GM10266 (cell line): ENCODE measurements around the gene WBP1.

Experiments
- DNase-seq: peaks from one replicate; pipeline ENCODE4 v3.0.0; 2012; ENCODE audit errors: extremely low spot score
- TF ChIP-seq, protein P1 (sequence below): IDR thresholded peaks from 2 replicates; pipeline ENCODE4 v1.5.1; 2012; ENCODE audit warnings: mild to moderate bottlenecking, low read depth; ENCODE audit not compliant: control insufficient read depth, insufficient read depth; ENCODE audit errors: missing control alignments

The WBP1 gene

DNA sequence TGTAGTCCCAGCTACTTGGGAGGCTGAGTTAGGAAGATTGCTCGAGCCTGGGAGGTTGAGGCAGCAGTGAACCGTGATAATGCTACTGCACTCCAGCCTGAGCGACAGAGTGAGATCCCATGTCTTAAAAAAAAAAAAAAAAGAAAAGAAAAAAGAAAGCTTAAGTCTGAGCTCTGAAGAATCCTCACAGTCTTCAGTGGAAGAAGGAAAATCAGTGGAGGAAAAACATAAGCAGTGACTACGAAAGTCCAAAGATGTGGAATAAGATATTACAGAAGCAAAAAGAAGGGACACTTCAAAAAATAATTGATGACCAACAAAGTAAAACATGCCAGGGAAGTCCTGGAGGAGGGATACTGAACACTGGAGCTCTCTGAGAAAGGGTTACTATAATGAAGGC lies 52.0 kb downstream of the WBP1 start:
- TF ChIP-seq, protein P1, sequence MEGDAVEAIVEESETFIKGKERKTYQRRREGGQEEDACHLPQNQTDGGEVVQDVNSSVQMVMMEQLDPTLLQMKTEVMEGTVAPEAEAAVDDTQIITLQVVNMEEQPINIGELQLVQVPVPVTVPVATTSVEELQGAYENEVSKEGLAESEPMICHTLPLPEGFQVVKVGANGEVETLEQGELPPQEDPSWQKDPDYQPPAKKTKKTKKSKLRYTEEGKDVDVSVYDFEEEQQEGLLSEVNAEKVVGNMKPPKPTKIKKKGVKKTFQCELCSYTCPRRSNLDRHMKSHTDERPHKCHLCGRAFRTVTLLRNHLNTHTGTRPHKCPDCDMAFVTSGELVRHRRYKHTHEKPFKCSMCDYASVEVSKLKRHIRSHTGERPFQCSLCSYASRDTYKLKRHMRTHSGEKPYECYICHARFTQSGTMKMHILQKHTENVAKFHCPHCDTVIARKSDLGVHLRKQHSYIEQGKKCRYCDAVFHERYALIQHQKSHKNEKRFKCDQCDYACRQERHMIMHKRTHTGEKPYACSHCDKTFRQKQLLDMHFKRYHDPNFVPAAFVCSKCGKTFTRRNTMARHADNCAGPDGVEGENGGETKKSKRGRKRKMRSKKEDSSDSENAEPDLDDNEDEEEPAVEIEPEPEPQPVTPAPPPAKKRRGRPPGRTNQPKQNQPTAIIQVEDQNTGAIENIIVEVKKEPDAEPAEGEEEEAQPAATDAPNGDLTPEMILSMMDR = no peak

More for the DNA sequence above, 52.0 kb downstream of the WBP1 start:
- DNase-seq = no peak
